Liver (tissue), 3 donors: Measurements from ENCODE around the gene CHPT1.

Source experiments
- ATF3 ChIP-seq: IDR thresholded peaks from 2 replicates; pipeline ENCODE4 v1.6.1; 2016; ENCODE audit warnings: antibody characterized with exemption
- CTCF ChIP-seq: fragments of 150-350 bp; IDR thresholded peaks from 2 replicates; pipeline ENCODE4 v1.5.1; 2017; ENCODE audit warnings: improper control_type of control experiment, low read depth, low read length; ENCODE audit not compliant: missing input control
- EGR1 ChIP-seq, 2 donors: IDR thresholded peaks; 2 replicates each; pipeline ENCODE4 v1.6.1; 2016 to 2018; ENCODE audit warnings: antibody characterized with exemption in 2 of 2, low read depth in 2 of 2
- FOXA1 ChIP-seq: IDR thresholded peaks from 2 replicates; pipeline ENCODE4 v1.6.1; 2016; ENCODE audit warnings: antibody characterized with exemption
- GABPA ChIP-seq, 2 donors: IDR thresholded peaks in 1 of 2; conservative IDR thresholded peaks in 1 of 2; 2 replicates each; pipeline ENCODE4 v1.6.1; 2016; ENCODE audit warnings: antibody characterized with exemption in 2 of 2, mild to moderate bottlenecking in 1 of 2, moderate library complexity in 1 of 2
- JUND ChIP-seq, 2 donors: IDR thresholded peaks; 2 replicates each; pipeline ENCODE4 v1.6.1; 2016; ENCODE audit warnings: antibody characterized with exemption in 2 of 2
- MAX ChIP-seq: IDR thresholded peaks from 2 replicates; pipeline ENCODE4 v1.6.1; 2016; ENCODE audit warnings: antibody characterized with exemption
- RAD21 ChIP-seq, 2 donors: IDR thresholded peaks; 2 replicates each; pipeline ENCODE4 v1.6.1; 2016; ENCODE audit warnings: antibody characterized with exemption in 2 of 2, mild to moderate bottlenecking in 2 of 2
- REST ChIP-seq: IDR thresholded peaks from 2 replicates; pipeline ENCODE4 v1.6.1; 2016; ENCODE audit warnings: antibody characterized with exemption, mild to moderate bottlenecking
- RXRA ChIP-seq, 2 donors: IDR thresholded peaks; 2 replicates each; pipeline ENCODE4 v1.6.1; 2017 to 2018; ENCODE audit warnings: antibody characterized with exemption in 2 of 2, mild to moderate bottlenecking in 1 of 2
- SP1 ChIP-seq: IDR thresholded peaks from 2 replicates; pipeline ENCODE4 v1.6.1; 2018; ENCODE audit warnings: antibody characterized with exemption, mild to moderate bottlenecking
- TAF1 ChIP-seq: conservative IDR thresholded peaks from 2 replicates; pipeline ENCODE4 v1.6.1; 2016; ENCODE audit warnings: antibody characterized with exemption, mild to moderate bottlenecking
- YY1 ChIP-seq: IDR thresholded peaks from 2 replicates; pipeline ENCODE4 v1.6.1; 2016; ENCODE audit warnings: antibody characterized with exemption, mild to moderate bottlenecking
- ZBTB33 ChIP-seq: IDR thresholded peaks from 2 replicates; pipeline ENCODE4 v1.6.1; 2016; ENCODE audit warnings: antibody characterized with exemption
- donor health status: healthy.
- donor health status: healthy.

GRCh38 chr12:101727098-101727497 lies 29.7 kb downstream of the CHPT1 start:
- no peak for TF ChIP-seq CTCF
- TF ChIP-seq ZBTB33: no peak
- TF ChIP-seq YY1: no peak
- TF ChIP-seq REST: no peak
- TF ChIP-seq ATF3: no peak
- TF ChIP-seq SP1: no peak
- TF ChIP-seq JUND (IDR thresholded peaks at IDR 0.05): no peak
- no peak for TF ChIP-seq TAF1
- no peak for TF ChIP-seq GABPA (IDR thresholded peaks at IDR 0.05 in 1 of 2, conservative IDR thresholded peaks at IDR 0.05 in 1 of 2)
- no peak for TF ChIP-seq MAX
- no peak for TF ChIP-seq RAD21 (IDR thresholded peaks at IDR 0.05)
- TF ChIP-seq RXRA (IDR thresholded peaks at IDR 0.05): no peak
- TF ChIP-seq EGR1 (IDR thresholded peaks at IDR 0.05; ENCODE audit: low read depth in 2 of 2): no peak
- no peak for TF ChIP-seq FOXA1
